Panc1 (cell line): ENCODE results near the gene PCDH7. TPM values are rescaled to one million over a fixed set of nuclear protein-coding genes. Genes with fewer than 3 reads are reported as not detected.

Experiments used
- ATAC-seq: fragments of 200-7000 bp; cut with Tn5 transposase; 2 replicates; pipeline ENCODE4 v1.9.1; 2020; ENCODE audit warnings: mild to moderate bottlenecking, moderate library complexity
- BruUV-seq: library from RNA; stranded (reverse); fragments of 400-500 nt; replicated peaks from 2 replicates; lab custom pipeline; 2021; lab: Mats Ljungman, UMichigan
- CTCF ChIA-PET: fragments of 300-600 bp; sonication (Branson Sonifier 250); formaldehyde crosslinking; loops from one replicate; lab custom pipeline; 2022; ENCODE audit warnings: antibody characterized with exemption; lab: Charles Lee
- POLR2A ChIA-PET: fragments of 300-600 bp; sonication (Branson Sonifier 250); formaldehyde crosslinking; loops from one replicate; lab custom pipeline; 2022; ENCODE audit warnings: antibody characterized with exemption; lab: Charles Lee
- DNase-seq: peaks from one replicate; pipeline ENCODE4 v3.0.0-alpha.2; 2010; ENCODE audit warnings: low read depth, low spot score
- H3K27ac ChIP-seq: 2 replicates; pipeline ENCODE4 v1.5.1; 2011; ENCODE audit warnings: mild to moderate bottlenecking, low read length, inconsistent platforms
- H3K27me3 ChIP-seq: fragments of 200-500 bp; sonication (Bioruptor generic); 2 replicates; pipeline ENCODE4 v1.6.0; 2014; ENCODE audit warnings: low read length, inconsistent platforms; ENCODE audit not compliant: control insufficient read depth, insufficient read depth
- H3K36me3 ChIP-seq: fragments of 200-500 bp; sonication (Bioruptor generic); 2 replicates; pipeline ENCODE4 v1.5.1; 2014; ENCODE audit warnings: inconsistent platforms, mild to moderate bottlenecking, low read length, moderate library complexity; ENCODE audit not compliant: control insufficient read depth, insufficient read depth
- H3K4me1 ChIP-seq: 2 replicates; pipeline ENCODE4 v1.5.1; 2011; ENCODE audit warnings: inconsistent platforms, mild to moderate bottlenecking, low read length, moderate library complexity; ENCODE audit not compliant: control insufficient read depth, insufficient read depth
- H3K4me3 ChIP-seq, 2 experiments: 2 replicates each; pipeline ENCODE4 v1.5.1; 2011 to 2012; ENCODE audit warnings: low read depth in 2 of 2, low read length in 2 of 2, mild to moderate bottlenecking in 2 of 2, inconsistent platforms in 1 of 2, moderate library complexity in 1 of 2
- H3K9me3 ChIP-seq: fragments of 200-500 bp; sonication (Bioruptor generic); 2 replicates; pipeline ENCODE4 v1.5.1; 2014; ENCODE audit warnings: low read depth, mild to moderate bottlenecking, inconsistent platforms, low read length, moderate library complexity; ENCODE audit not compliant: control insufficient read depth, insufficient read depth
- CTCF ChIP-seq: fragments of 450-650 bp; IDR thresholded peaks from 2 replicates; pipeline ENCODE4 v1.5.1; 2017; ENCODE audit warnings: mild to moderate bottlenecking
- POLR2AphosphoS5 ChIP-seq: IDR thresholded peaks from 2 replicates; pipeline ENCODE4 v1.6.1; 2012; ENCODE audit warnings: mild to moderate bottlenecking, low read depth, low read length, moderate library complexity
- REST ChIP-seq, 2 experiments: IDR thresholded peaks; 2 replicates each; pipeline ENCODE4 v1.6.1; 2011 to 2012; ENCODE audit warnings: low read depth in 2 of 2, control low read depth in 1 of 2, low read length in 1 of 2, mild to moderate bottlenecking in 1 of 2, moderate library complexity in 1 of 2; ENCODE audit not compliant: insufficient read depth in 1 of 2
- SIN3A ChIP-seq: IDR thresholded peaks from 2 replicates; pipeline ENCODE4 v1.6.1; 2012; ENCODE audit warnings: low read depth, mild to moderate bottlenecking, low read length, moderate library complexity, borderline replicate concordance; ENCODE audit not compliant: insufficient read depth
- TCF7L2 ChIP-seq: IDR thresholded peaks from 2 replicates; pipeline ENCODE4 v1.6.1; 2011; ENCODE audit warnings: mild to moderate bottlenecking, low read depth, low read length, inconsistent platforms
- in situ Hi-C: cut with HindIII; loops from 2 replicates; pipeline ENCODE4 v1.10.0; 2016; ENCODE audit warnings: low sequenced_read_pairs, low pct_unique_long_range_greater_than_20kb
- intact Hi-C: fragments of 100-400 bp; cut with micrococcal nuclease; formaldehyde crosslinking; loops from one replicate; pipeline ENCODE4 v1.10.0; 2022; ENCODE audit not compliant: unreplicated experiment
- total RNA-seq: library from RNA; stranded (reverse); gene quantifications from one replicate; pipeline ENCODE4 v1.2.1, GENCODE V29; 2021; ENCODE audit not compliant: unreplicated experiment

PCDH7 gene
- total RNA-seq, 1 experiment from 2014 or later, result 31.6 TPM

- H3K4me1 ChIP-seq, result peaks cover 9% of the 10 kb centered on the region; the same call in 1 of the 2 replicates
- no peaks in the 10 kb centered on the region for H3K27me3 ChIP-seq
- DNase-seq, result no peak
- CTCF ChIA-PET, result no interaction called here
- H3K4me3 ChIP-seq, result no peak overlapping the region
- intact Hi-C loops (no loop called here), in situ Hi-C loops (no loop called here)
- no peak for ATAC-seq
- BruUV-seq, result no TSS peak
- no peaks in the 10 kb centered on the region for H3K9me3 ChIP-seq
- no peak for TF ChIP-seq SIN3A
- no peak for TF ChIP-seq TCF7L2
- TF ChIP-seq CTCF, result no peak
- no peak for TF ChIP-seq REST (IDR thresholded peaks at IDR 0.05; ENCODE audit: insufficient read depth in 1 of 2, low read depth in 2 of 2, low read length in 1 of 2)
- no peak for TF ChIP-seq POLR2AphosphoS5
- H3K27ac ChIP-seq, result no peak overlapping the region
- POLR2A ChIA-PET, result no interaction called here
- H3K36me3 ChIP-seq, result no peaks in the 10 kb centered on the region
Observed at GRCh38 chr4:30755346-30755745, 35.2 kb downstream of the PCDH7 start.

- DNase-seq (no peak), ATAC-seq (no peak)
- Histone ChIP-seq H3K27ac (peak overlapping the region; percentile 44; the same call in 1 of the 2 replicates), H3K4me3 (no peak overlapping the region), H3K27me3 (no peaks in the 10 kb centered on the region), H3K9me3 (no peaks in the 10 kb centered on the region), H3K4me1 (peaks cover 15% of the 10 kb centered on the region), H3K36me3 (no peaks in the 10 kb centered on the region)
- POLR2A ChIA-PET, result no interaction called here
- no peak for TF ChIP-seq CTCF
- in situ Hi-C loops, result no loop called here
- intact Hi-C loops, result no loop called here
- no TSS peak for BruUV-seq
- CTCF ChIA-PET, result no interaction called here
Observed at GRCh38 chr4:30756553-30756952, 36.4 kb downstream of the PCDH7 start.
